Fibroblast of mammary gland (primary cell): Measurements from ENCODE around the gene NCOA7.

Experiments
- DNase-seq: peaks from one replicate; pipeline ENCODE4 v3.0.0-alpha.2; 2010; ENCODE audit warnings: low read depth
- H3K4me3 ChIP-seq: 2 replicates; pipeline ENCODE4 v1.5.1; 2011; ENCODE audit warnings: low read depth, mild to moderate bottlenecking, low read length, moderate library complexity; ENCODE audit not compliant: control insufficient read depth
- TF ChIP-seq, protein P1 (sequence below): conservative IDR thresholded peaks from 2 replicates; pipeline ENCODE4 v1.5.1; 2011; ENCODE audit warnings: low read depth, low read length, inconsistent platforms; ENCODE audit not compliant: control insufficient read depth, insufficient read depth

Gene NCOA7

DNA sequence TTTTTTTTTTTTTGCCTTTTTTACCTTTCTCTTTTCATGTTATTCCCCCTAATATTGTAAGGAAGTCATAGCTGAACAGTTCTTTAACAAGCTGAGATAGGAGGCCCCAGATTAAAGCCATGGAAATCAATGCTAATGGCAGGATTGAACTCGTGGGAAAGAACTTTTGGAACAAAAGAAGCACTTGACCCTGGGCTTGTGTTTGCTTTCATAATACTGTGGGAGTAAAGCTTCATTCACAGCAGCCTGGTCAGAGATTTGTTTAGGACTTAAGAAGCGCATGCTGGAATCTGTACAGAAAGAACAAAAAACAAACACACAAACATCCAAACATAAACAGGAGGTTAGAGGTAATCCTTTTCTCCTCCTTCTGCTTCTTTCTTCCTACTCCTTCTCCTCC, 36.2 kb upstream of the NCOA7 start:
- TF ChIP-seq, protein P1, sequence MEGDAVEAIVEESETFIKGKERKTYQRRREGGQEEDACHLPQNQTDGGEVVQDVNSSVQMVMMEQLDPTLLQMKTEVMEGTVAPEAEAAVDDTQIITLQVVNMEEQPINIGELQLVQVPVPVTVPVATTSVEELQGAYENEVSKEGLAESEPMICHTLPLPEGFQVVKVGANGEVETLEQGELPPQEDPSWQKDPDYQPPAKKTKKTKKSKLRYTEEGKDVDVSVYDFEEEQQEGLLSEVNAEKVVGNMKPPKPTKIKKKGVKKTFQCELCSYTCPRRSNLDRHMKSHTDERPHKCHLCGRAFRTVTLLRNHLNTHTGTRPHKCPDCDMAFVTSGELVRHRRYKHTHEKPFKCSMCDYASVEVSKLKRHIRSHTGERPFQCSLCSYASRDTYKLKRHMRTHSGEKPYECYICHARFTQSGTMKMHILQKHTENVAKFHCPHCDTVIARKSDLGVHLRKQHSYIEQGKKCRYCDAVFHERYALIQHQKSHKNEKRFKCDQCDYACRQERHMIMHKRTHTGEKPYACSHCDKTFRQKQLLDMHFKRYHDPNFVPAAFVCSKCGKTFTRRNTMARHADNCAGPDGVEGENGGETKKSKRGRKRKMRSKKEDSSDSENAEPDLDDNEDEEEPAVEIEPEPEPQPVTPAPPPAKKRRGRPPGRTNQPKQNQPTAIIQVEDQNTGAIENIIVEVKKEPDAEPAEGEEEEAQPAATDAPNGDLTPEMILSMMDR = no peak

DNA sequence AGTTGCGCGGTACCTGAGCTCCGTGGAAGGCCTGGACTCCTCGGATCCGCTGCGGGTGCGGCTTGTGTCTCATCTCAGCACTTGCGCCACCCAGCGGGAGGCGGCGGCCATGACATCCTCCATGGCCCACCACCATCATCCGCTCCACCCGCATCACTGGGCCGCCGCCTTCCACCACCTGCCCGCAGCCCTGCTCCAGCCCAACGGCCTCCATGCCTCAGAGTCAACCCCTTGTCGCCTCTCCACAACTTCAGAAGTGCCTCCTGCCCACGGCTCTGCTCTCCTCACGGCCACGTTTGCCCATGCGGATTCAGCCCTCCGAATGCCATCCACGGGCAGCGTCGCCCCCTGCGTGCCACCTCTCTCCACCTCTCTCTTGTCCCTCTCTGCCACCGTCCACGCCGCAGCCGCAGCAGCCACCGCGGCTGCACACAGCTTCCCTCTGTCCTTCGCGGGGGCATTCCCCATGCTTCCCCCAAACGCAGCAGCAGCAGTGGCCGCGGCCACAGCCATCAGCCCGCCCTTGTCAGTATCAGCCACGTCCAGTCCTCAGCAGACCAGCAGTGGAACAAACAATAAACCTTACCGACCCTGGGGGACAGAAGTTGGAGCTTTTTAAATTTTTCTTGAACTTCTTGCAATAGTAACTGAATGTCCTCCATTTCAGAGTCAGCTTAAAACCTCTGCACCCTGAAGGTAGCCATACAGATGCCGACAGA, 31.4 kb upstream of the NCOA7 start:
- TF ChIP-seq, protein P1 = no peak
- H3K4me3 ChIP-seq = no peak overlapping the region
- no peak for DNase-seq

More for the DNA sequence above, 36.2 kb upstream of the NCOA7 start:
- DNase-seq = no peak
- no peak overlapping the region for H3K4me3 ChIP-seq

DNA sequence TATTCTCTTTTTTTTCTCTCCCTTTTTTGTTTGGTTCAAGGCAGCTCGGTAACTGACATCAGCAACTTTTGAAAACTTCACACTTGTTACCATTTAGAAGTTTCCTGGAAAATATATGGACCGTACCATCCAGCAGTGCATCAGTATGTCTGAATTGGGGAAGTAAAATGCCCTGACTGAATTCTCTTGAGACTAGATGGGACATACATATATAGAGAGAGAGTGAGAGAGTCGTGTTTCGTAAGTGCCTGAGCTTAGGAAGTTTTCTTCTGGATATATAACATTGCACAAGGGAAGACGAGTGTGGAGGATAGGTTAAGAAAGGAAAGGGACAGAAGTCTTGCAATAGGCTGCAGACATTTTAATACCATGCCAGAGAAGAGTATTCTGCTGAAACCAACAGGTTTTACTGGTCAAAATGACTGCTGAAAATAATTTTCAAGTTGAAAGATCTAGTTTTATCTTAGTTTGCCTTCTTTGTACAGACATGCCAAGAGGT, 30.8 kb upstream of the NCOA7 start:
- DNase-seq = no peak
- H3K4me3 ChIP-seq = no peak overlapping the region
- TF ChIP-seq, protein P1 = no peak

DNA sequence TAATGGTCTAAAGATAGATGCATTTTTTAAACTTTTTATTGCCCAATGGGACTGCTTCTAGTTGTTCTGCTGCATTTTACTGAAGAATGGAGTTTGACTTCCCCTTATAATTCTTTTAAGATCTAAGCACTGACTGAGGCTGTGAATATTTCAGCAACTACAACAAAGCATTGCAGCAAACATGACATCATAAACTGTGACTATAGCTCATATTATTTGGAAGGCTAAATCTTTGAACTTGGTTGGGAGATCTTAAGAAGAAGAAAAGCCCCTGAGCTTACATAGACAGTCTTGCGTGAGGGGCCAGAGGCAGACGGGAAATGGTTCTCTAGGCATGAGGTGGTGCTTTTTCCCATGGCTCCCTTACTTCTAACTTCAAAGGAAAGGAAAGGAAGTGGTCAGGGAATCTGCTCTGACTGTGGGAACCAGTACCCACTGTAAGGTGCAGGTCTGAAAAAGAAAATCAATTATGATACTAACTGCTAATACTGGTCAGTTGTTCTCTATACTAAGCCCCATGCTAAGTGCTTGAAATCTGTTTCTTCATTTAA, 26.6 kb upstream of the NCOA7 start:
- DNase-seq = no peak
- no peak overlapping the region for H3K4me3 ChIP-seq
- TF ChIP-seq, protein P1 = no peak

DNA sequence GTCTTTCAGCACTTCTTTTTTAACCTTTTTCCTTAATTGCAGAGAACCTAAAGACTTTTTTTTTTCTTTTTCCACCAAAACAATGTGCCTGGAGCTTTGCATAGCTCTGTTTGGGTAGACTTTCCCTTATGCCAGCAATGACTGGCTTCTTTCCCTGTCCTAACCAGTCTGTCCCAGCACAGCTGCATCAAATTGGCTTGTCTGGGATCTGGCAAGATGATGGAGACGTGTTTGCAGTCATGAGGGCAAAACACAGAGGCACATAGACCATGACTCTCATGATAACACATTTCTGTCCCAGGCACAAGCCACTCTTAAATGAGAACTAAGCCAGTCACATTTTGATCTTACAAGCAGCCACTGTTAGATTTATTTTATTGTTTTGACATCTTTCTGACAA, 24.8 kb upstream of the NCOA7 start:
- DNase-seq = no peak
- TF ChIP-seq, protein P1 = no peak
- no peak overlapping the region for H3K4me3 ChIP-seq

DNA sequence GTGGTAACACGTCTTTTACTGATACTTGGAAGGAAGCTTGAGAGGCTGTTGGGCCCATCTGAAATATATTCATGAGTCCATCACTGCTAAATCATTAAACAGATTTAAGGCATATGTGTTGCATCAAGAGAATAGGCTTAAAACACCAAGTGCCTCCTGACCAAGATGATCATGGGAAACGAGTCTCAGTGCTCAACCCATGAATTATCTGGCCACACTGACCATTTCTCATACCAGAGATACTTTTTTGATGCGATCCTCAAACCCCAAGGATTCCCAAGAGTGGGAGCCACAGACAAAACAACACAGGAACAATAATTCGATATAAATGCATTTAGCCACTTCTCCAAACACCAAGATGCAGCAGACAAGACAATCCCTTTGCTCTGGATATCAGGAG, 24.1 kb upstream of the NCOA7 start:
- H3K4me3 ChIP-seq = no peak overlapping the region
- no peak for DNase-seq
- TF ChIP-seq, protein P1 = no peak
